Skeletal muscle cell (primary cell): ENCODE data around the gene POU6F2.
"Not testable (repeated sequence)": the region's sequence is repeated elsewhere in the genome, so short reads cannot be mapped to it uniquely, and the experiment has no call there.

Experiments used
- DNase-seq: peaks from one replicate; pipeline ENCODE4 v3.0.0-alpha.2; 2010; ENCODE audit warnings: low read depth
- H3K4me3 ChIP-seq: 2 replicates; pipeline ENCODE4 v1.5.1; 2011; ENCODE audit warnings: low read depth, mild to moderate bottlenecking, control low read depth, low read length, moderate library complexity

Gene POU6F2

GRCh38 chr7:39154815-39155214 is 177.1 kb downstream of the POU6F2 start:
- no peak for DNase-seq
- H3K4me3 ChIP-seq, result no peak overlapping the region

DNA sequence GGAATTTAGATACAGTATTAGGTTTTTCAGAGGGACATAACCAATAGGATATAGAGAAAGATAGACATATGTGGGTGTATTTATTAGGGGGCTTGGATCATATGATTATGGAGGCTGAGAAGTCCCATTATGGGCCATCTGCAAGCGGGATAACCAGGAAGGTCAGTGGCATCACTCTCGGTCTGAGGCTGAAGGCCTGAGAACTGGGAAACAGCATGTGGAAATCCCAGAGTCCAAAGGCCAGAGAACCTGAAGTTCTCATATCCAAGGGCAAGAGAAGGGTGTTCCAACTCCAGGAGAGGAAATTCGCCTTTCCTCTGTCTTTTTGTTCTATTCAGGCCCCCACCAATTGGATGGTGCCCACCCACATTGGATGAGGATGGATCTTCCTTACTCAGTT is 180.7 kb downstream of the POU6F2 start:
- no peak for DNase-seq
- H3K4me3 ChIP-seq, result no peak overlapping the region

GRCh38 chr7:39161903-39162302 is 184.2 kb downstream of the POU6F2 start:
- no peak overlapping the region for H3K4me3 ChIP-seq
- DNase-seq, result no peak

- DNase-seq, result no peak
- no peak overlapping the region for H3K4me3 ChIP-seq
Observed at GRCh38 chr7:39164887-39165286, 187.2 kb downstream of the POU6F2 start.

DNA sequence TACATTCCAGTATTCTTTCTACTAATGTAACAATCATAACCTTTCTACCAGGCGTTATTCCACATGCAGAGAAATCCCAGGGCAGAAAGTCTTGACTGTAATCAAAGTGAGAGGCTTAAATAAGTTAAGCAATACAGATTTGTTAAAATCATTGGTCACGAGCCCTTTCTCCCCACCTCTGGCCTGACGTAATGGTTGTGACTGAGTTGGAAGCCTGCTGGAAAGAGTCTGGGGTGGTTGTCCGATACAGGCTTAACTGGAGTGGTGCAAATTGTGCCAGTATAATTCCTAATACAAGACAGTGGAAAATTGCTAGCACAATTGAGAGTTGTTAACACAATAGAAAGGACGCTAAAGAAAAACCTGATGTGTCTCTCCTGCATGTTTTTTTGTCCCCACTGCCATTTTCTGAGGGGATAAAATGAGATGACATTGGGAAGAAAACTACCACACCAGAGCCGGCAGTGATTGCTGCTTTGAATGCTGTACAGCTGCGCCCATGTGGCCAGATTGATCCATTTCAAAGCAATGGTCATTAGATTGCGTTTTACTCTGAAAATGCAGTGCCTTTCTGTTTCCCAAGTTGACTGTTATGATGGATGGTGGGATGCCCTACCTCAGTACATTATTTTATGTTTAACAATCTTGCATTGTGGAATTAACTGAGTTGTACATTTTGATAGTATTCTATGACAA is 190.8 kb downstream of the POU6F2 start:
- no peak for DNase-seq
- H3K4me3 ChIP-seq, result no peak overlapping the region

GRCh38 chr7:39172137-39172536 is 194.4 kb downstream of the POU6F2 start:
- DNase-seq, result no peak
- H3K4me3 ChIP-seq, result no peak overlapping the region

- no peak overlapping the region for H3K4me3 ChIP-seq
Observed at GRCh38 chr7:39181398-39181797, 203.7 kb downstream of the POU6F2 start.

GRCh38 chr7:39183796-39184195 is 206.1 kb downstream of the POU6F2 start:
- H3K4me3 ChIP-seq, result no peak overlapping the region
- DNase-seq, result no peak

More at GRCh38 chr7:39181398-39181797, 203.7 kb downstream of the POU6F2 start:
- DNase-seq, result no peak

GRCh38 chr7:39184391-39184790 is 206.7 kb downstream of the POU6F2 start:
- no peak overlapping the region for H3K4me3 ChIP-seq
- no peak for DNase-seq

GRCh38 chr7:39186131-39186530 is 208.4 kb downstream of the POU6F2 start:
- no peak for DNase-seq
- no peak overlapping the region for H3K4me3 ChIP-seq

DNA sequence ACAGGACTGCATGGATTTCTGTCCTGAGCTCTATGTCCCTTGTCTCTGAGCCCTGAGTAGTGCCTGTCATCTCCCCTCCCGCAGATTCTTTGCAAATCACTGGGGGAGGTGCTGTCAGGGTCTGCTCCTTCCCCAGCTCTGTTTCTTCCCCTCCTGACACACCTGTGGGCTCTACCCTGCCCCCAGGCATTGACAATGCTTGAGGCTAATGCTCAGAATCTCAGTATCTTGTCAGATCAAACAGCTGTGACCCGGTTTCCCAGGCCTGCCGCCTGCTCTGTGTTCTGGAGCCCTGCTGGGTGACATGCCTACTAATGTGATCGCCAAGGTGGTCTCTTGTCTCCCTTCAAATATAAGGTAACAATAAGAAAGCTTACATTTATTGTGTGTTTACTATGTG is 209.0 kb downstream of the POU6F2 start:
- no peak overlapping the region for H3K4me3 ChIP-seq

GRCh38 chr7:39187130-39187529 is 209.4 kb downstream of the POU6F2 start:
- no peak for DNase-seq
- no peak overlapping the region for H3K4me3 ChIP-seq

More for the DNA sequence above, 209.0 kb downstream of the POU6F2 start:
- DNase-seq, result no peak

GRCh38 chr7:39192476-39192875 is 214.8 kb downstream of the POU6F2 start:
- no peak overlapping the region for H3K4me3 ChIP-seq
- DNase-seq, result no peak

GRCh38 chr7:39194388-39194787 is 216.7 kb downstream of the POU6F2 start:
- not testable (repeated sequence) for H3K4me3 ChIP-seq

GRCh38 chr7:39195967-39196366 is 218.3 kb downstream of the POU6F2 start:
- no peak for DNase-seq
- H3K4me3 ChIP-seq, result no peak overlapping the region

More at GRCh38 chr7:39194388-39194787, 216.7 kb downstream of the POU6F2 start:
- DNase-seq, result not testable (repeated sequence)

GRCh38 chr7:39197831-39198230 is 220.1 kb downstream of the POU6F2 start:
- no peak for DNase-seq
- no peak overlapping the region for H3K4me3 ChIP-seq

DNA sequence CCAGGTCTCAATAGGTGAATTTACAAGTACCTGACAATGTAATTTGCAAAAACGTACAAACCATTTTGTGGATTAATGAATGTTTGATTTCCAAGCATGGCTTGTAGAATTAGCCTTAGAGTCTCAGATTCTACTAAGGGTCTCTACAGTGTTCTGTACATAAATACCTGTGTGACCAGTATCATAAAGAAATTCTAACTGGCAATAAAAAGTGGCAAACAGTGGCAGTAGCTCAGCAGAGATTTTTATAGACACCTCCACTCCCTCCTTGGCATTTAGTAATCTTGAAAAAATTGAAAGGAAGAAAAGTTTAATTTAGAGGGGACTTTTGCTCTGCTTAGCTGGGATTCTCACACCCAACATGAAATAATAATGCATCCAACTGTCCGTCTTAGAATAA is 220.8 kb downstream of the POU6F2 start:
- no peak overlapping the region for H3K4me3 ChIP-seq
- no peak for DNase-seq

DNA sequence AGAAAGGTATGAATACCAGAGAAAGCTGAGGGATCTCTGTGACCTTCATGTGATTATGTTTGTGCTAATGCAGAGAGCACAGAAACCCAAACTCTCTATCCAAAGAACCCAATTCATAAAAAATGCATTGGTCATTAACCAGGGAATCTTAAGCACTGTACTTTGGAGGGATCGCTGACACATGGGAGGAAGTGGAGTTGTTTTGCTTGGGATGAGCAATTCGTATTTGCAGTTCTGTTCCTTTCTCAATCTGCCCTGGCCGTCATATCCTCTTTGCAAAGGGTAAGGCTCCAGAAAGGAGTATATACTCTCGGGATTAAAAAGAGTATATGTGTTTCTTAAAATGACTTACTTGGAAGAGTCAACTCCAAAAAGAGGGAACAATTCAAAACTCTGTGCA is 221.3 kb downstream of the POU6F2 start:
- no peak for DNase-seq
- no peak overlapping the region for H3K4me3 ChIP-seq

GRCh38 chr7:39199951-39200350 is 222.2 kb downstream of the POU6F2 start:
- DNase-seq, result no peak
- no peak overlapping the region for H3K4me3 ChIP-seq

DNA sequence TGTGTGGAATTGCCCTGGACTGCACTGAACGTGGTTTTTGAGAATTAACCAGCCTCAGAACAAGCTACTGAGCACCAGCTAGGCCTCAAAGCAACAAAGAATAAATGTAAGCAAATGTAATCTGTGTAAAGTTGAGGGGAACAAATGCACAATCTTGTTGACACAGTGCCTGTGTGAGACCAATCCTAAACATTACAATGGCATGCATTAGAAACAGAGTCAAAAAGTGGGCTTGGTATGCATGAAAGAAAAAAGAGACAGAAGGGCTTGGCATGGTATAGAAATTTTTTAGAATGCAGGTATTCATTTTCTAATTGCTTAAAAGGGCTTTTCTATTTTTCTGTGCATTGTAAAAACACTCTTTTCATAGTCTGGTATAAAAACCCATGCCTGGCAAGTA is 224.3 kb downstream of the POU6F2 start:
- no peak overlapping the region for H3K4me3 ChIP-seq
- no peak for DNase-seq

- no peak for DNase-seq
- H3K4me3 ChIP-seq, result no peak overlapping the region
Observed at GRCh38 chr7:39210362-39210761, 232.7 kb downstream of the POU6F2 start.

DNA sequence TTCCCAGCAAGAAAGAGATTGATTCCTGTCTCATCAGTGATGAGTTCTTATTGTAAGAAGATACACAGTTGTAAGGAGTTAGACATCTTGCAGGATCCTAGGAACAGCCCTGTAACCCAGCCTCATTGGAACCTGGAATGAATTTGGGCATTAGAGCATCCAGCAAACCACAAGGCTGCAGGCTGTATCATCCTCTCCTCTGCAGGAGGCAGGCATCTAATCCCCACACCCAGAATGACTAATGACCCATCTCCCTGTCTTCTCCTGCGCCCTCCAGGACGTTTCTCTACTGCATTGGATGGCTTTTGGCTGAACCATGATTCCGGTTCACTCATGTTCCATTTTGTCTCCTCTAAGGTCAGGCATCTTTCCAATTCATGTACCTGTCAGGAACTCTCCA is 233.9 kb downstream of the POU6F2 start:
- no peak overlapping the region for H3K4me3 ChIP-seq
- DNase-seq, result no peak
